Esophagus squamous epithelium (tissue), 5 donors: ENCODE data around the gene TMEM150B. TPM values are rescaled to one million over a fixed set of nuclear protein-coding genes. Genes with fewer than 3 reads are reported as not detected.

Source experiments
- DNase-seq: peaks from one replicate; lab custom pipeline; 2025; lab: John Stamatoyannopoulos, UW
- H3K27ac ChIP-seq, 4 donors: fragments of 200-600 bp; sonication (generic); one replicate each; pipeline ENCODE4 v1.5.1; 2016 to 2019; ENCODE audit warnings: mild to moderate bottlenecking in 1 of 4
- H3K27me3 ChIP-seq, 4 donors: fragments of 200-600 bp; sonication (generic); 1 replicate in 3 of 4; 2 replicates in 1 of 4; pipeline versions ENCODE4 v1.5.1 to v1.6.0; 2017 to 2021; ENCODE audit warnings: antibody characterized with exemption in 1 of 4
- H3K36me3 ChIP-seq, 3 donors: fragments of 200-600 bp; sonication (generic); one replicate each; pipeline ENCODE4 v1.5.1; 2016 to 2019
- H3K4me1 ChIP-seq, 3 donors: fragments of 200-600 bp; sonication (generic); one replicate each; pipeline ENCODE4 v1.5.1; 2017 to 2019
- H3K4me3 ChIP-seq, 4 donors: fragments of 200-600 bp; sonication (generic); 1 replicate in 3 of 4; 2 replicates in 1 of 4; pipeline ENCODE4 v1.5.1; 2016 to 2019; ENCODE audit warnings: mild to moderate bottlenecking in 2 of 4, moderate library complexity in 1 of 4
- H3K9me3 ChIP-seq, 3 donors: fragments of 200-600 bp; sonication (generic); one replicate each; pipeline ENCODE4 v1.5.1; 2016 to 2019
- POLR2A ChIP-seq, 4 donors: fragments of 450-650 bp; IDR thresholded peaks; one replicate each; pipeline ENCODE4 v1.6.1; 2017; ENCODE audit warnings: antibody characterized with exemption in 4 of 4, mild to moderate bottlenecking in 4 of 4, moderate library complexity in 3 of 4
- WGBS, 2 donors: methylation state at CpG; one replicate each; pipeline ENCODE4 v1.1.5; 2018; 5-methylcytosine and 5-hydroxymethylcytosine counted together
- intact Hi-C: fragments of 100-400 bp; cut with DNase I; formaldehyde crosslinking; loops from one replicate; pipeline ENCODE4 v1.15.0; 2022
- total RNA-seq, 4 donors: library from RNA; depleted of rRNA; stranded (reverse); fragments of >200 nt; gene quantifications; one replicate each; pipeline ENCODE4 v1.1.0, GENCODE V29; 2016
- TF ChIP-seq, protein P1 (sequence below), 6 experiments: fragments of 450-650 bp in 4 of 6; fragments of 200-600 bp in 2 of 6; sonication (generic) in 2 of 6; IDR thresholded peaks; one replicate each; pipeline ENCODE4 v1.5.1; 2016 to 2019; ENCODE audit warnings: antibody characterized with exemption in 6 of 6, mild to moderate bottlenecking in 4 of 6, moderate library complexity in 4 of 6
- donor health status: DM: yes; HTN: yes; CAD: no.

TMEM150B gene
- total RNA-seq, 4 donors from 2014 or later, result 1.7 TPM; not detected in 3

DNA sequence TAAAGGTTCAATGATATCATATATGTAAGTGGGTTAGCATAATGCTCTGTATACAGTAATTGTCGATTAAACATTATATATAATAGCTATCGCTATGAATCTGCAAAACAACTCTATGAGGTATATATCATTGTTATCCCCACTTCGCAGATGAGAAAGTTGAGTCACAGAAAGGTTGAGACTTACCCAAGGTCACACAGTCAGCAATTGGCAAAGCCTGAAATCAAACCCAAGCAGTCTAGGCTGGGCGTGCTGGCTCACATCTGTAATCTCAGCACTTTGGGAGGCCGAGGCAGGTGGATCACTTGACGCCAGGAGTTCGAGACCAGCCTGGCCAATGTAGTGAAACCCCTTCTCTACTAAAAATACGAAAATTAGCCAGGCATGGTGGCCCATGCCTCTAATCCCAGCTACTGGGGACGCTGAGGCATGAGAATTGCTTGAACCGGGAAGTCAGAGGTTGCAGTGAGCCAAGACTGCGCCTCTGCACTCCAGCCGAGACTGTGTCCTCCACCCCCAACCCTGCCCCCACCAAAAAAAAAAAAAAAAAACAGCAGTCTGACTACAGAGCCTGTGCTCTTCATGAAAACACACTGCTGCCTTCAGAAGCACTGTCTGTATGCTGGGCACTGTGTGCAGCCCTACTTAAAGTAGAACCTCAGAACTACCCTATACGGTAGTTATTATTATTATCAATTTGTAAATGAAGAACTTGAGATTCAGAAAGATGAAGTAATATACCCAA is 46.6 kb downstream of the TMEM150B start:
- peaks cover 0 to 10% (median 0%) of the 10 kb centered on the region in 4 donors for H3K27me3 ChIP-seq
- peaks cover 15 to 34% (median 15%) of the 10 kb centered on the region in 3 donors for H3K4me1 ChIP-seq
- peaks cover 4 to 47% (median 15%) of the 10 kb centered on the region in 3 donors for H3K36me3 ChIP-seq
- no peak for DNase-seq
- no peak overlapping the region for H3K4me3 ChIP-seq
- TF ChIP-seq, protein P1, sequence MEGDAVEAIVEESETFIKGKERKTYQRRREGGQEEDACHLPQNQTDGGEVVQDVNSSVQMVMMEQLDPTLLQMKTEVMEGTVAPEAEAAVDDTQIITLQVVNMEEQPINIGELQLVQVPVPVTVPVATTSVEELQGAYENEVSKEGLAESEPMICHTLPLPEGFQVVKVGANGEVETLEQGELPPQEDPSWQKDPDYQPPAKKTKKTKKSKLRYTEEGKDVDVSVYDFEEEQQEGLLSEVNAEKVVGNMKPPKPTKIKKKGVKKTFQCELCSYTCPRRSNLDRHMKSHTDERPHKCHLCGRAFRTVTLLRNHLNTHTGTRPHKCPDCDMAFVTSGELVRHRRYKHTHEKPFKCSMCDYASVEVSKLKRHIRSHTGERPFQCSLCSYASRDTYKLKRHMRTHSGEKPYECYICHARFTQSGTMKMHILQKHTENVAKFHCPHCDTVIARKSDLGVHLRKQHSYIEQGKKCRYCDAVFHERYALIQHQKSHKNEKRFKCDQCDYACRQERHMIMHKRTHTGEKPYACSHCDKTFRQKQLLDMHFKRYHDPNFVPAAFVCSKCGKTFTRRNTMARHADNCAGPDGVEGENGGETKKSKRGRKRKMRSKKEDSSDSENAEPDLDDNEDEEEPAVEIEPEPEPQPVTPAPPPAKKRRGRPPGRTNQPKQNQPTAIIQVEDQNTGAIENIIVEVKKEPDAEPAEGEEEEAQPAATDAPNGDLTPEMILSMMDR (IDR thresholded peaks at IDR 0.05), result no peak
- TF ChIP-seq POLR2A (IDR thresholded peaks at IDR 0.05), result no peak
- intact Hi-C loops, result no loop called here
- WGBS, 2 donors, result 71 to 77% methylated on average over 11 of the region's 13 CpGs
- H3K9me3 ChIP-seq, result no peaks in the 10 kb centered on the region
- no peak overlapping the region for H3K27ac ChIP-seq

GRCh38 chr19:55277494-55277893 is 47.6 kb downstream of the TMEM150B start:
- H3K36me3 ChIP-seq, result peaks cover 4 to 58% (median 23%) of the 10 kb centered on the region in 3 donors
- intact Hi-C loops, result no loop called here
- no peak for TF ChIP-seq POLR2A (IDR thresholded peaks at IDR 0.05)
- TF ChIP-seq, protein P1 (IDR thresholded peaks at IDR 0.05), result no peak

GRCh38 chr19:55276720-55277430 is 48.3 kb downstream of the TMEM150B start:
- TF ChIP-seq, protein P1 (IDR thresholded peaks at IDR 0.05), result no peak
- TF ChIP-seq POLR2A (IDR thresholded peaks at IDR 0.05), result no peak
- H3K36me3 ChIP-seq, result peaks cover 4 to 64% (median 23%) of the 10 kb centered on the region in 3 donors
- H3K9me3 ChIP-seq, result no peaks in the 10 kb centered on the region
- no peaks in the 10 kb centered on the region for H3K27me3 ChIP-seq
- H3K27ac ChIP-seq, result peak overlapping the region in 1 of 4 donors; percentile 23
- WGBS, 2 donors, result 82 to 88% methylated on average over 10 of the region's 15 CpGs
- DNase-seq, result no peak
- intact Hi-C loops, result no loop called here
- H3K4me1 ChIP-seq, result peaks cover 15 to 32% (median 15%) of the 10 kb centered on the region in 3 donors
- H3K4me3 ChIP-seq, result no peak overlapping the region

More at GRCh38 chr19:55277494-55277893, 47.6 kb downstream of the TMEM150B start:
- peaks cover 15 to 32% (median 15%) of the 10 kb centered on the region in 3 donors for H3K4me1 ChIP-seq
- peak overlapping the region in 1 of 4 donors; percentile 23 for H3K27ac ChIP-seq
- no peaks in the 10 kb centered on the region for H3K27me3 ChIP-seq
- no peak for DNase-seq
- 95 to 96% methylated on average over 7 to 13 of the region's 17 CpGs for WGBS, 2 donors
- H3K4me3 ChIP-seq, result no peak overlapping the region
- H3K9me3 ChIP-seq, result no peaks in the 10 kb centered on the region

GRCh38 chr19:55275851-55276719 is 49.1 kb downstream of the TMEM150B start:
- Histone ChIP-seq H3K27me3 (no peaks in the 10 kb centered on the region), H3K4me3 (no peak overlapping the region), H3K9me3 (no peaks in the 10 kb centered on the region), H3K4me1 (peaks cover 15 to 30% (median 15%) of the 10 kb centered on the region in 3 donors), H3K36me3 (peaks cover 4 to 71% (median 23%) of the 10 kb centered on the region in 3 donors), H3K27ac (peak overlapping the region in 1 of 4 donors; percentile 17)
- WGBS, 2 donors, result 72 to 77% methylated on average over 17 of the region's 17 CpGs
- no peak for DNase-seq
- TF ChIP-seq, protein P1 (IDR thresholded peaks at IDR 0.05), result no peak
- TF ChIP-seq POLR2A (IDR thresholded peaks at IDR 0.05), result no peak
- intact Hi-C loops, result no loop called here
